OCI-LY7 (cell line): ENCODE measurements around the gene KIAA0513. TPM values are rescaled to one million over a fixed set of nuclear protein-coding genes. Genes with fewer than 3 reads are reported as not detected.

Experiments
- BruUV-seq: library from RNA; stranded (reverse); fragments of 400-500 nt; replicated peaks from 2 replicates; lab custom pipeline; 2021; lab: Mats Ljungman, UMichigan
- CTCF ChIA-PET: fragments of 300-600 bp; sonication (Branson Sonifier 250); formaldehyde crosslinking; loops from one replicate; lab custom pipeline; 2022; ENCODE audit warnings: antibody characterized with exemption; ENCODE audit not compliant: unreplicated experiment; lab: Charles Lee
- POLR2A ChIA-PET: fragments of 300-600 bp; sonication (Branson Sonifier 250); formaldehyde crosslinking; loops from one replicate; lab custom pipeline; 2022; ENCODE audit warnings: antibody characterized with exemption; lab: Charles Lee
- DNase-seq: peaks from one replicate; pipeline ENCODE4 v3.0.0-alpha.2; 2015; ENCODE audit warnings: low spot score
- H2AFZ ChIP-seq: fragments of 200-600 bp; sonication (generic), shearing (Covaris generic); 2 replicates; pipeline ENCODE4 v1.6.1; 2014; ENCODE audit warnings: mild to moderate bottlenecking, antibody characterized with exemption, low read length, moderate library complexity
- H3K27ac ChIP-seq: fragments of 200-600 bp; sonication (generic); 2 replicates; pipeline ENCODE4 v1.5.1; 2014; ENCODE audit warnings: mixed run types, low read depth, mild to moderate bottlenecking, moderate library complexity, low read length, inconsistent platforms; ENCODE audit not compliant: poor library complexity, severe bottlenecking
- H3K36me3 ChIP-seq: fragments of 200-600 bp; sonication (generic); 2 replicates; pipeline ENCODE4 v1.6.1; 2014; ENCODE audit warnings: mild to moderate bottlenecking, antibody characterized with exemption, low read length, moderate library complexity, mixed read lengths; ENCODE audit not compliant: insufficient read depth
- H3K4me1 ChIP-seq: fragments of 200-600 bp; sonication (generic); 2 replicates; pipeline ENCODE4 v1.5.1; 2014; ENCODE audit warnings: mild to moderate bottlenecking, low read length; ENCODE audit not compliant: insufficient read depth, poor library complexity, severe bottlenecking
- H3K4me2 ChIP-seq: fragments of 200-600 bp; sonication (generic); 2 replicates; pipeline ENCODE4 v1.6.1; 2014; ENCODE audit warnings: mild to moderate bottlenecking, low read length
- H3K4me3 ChIP-seq: fragments of 200-600 bp; sonication (generic); 2 replicates; pipeline ENCODE4 v1.5.1; 2014; ENCODE audit warnings: mild to moderate bottlenecking, low read depth, low read length; ENCODE audit not compliant: poor library complexity, severe bottlenecking
- H3K79me2 ChIP-seq: fragments of 200-600 bp; sonication (generic); 2 replicates; pipeline ENCODE4 v1.6.1; 2016; ENCODE audit warnings: low read depth, mild to moderate bottlenecking, low read length, moderate library complexity, mixed read lengths; ENCODE audit not compliant: insufficient read depth
- H3K9me2 ChIP-seq: fragments of 200-600 bp; sonication (generic); 2 replicates; pipeline ENCODE4 v1.6.1; 2016; ENCODE audit warnings: mild to moderate bottlenecking, low read length, mixed read lengths; ENCODE audit not compliant: insufficient read depth
- H3K9me3 ChIP-seq: fragments of 200-600 bp; sonication (generic); 2 replicates; pipeline ENCODE4 v1.6.1; 2014; ENCODE audit warnings: mild to moderate bottlenecking, mixed run types, low read length, mixed read lengths
- H4K20me1 ChIP-seq: fragments of 200-600 bp; sonication (generic); 2 replicates; pipeline ENCODE4 v1.6.1; 2014; ENCODE audit warnings: mild to moderate bottlenecking, antibody characterized with exemption, low read length, moderate library complexity, mixed read lengths; ENCODE audit not compliant: insufficient read depth
- CTCF ChIP-seq: fragments of 200-600 bp; sonication (generic); conservative IDR thresholded peaks from 2 replicates; pipeline ENCODE4 v1.5.1; 2014; ENCODE audit warnings: mild to moderate bottlenecking, antibody characterized with exemption, low read length, moderate library complexity, mixed read lengths
- EZH2phosphoT487 ChIP-seq: fragments of 200-600 bp; sonication (generic); IDR thresholded peaks from 2 replicates; pipeline ENCODE4 v1.6.1; 2018; ENCODE audit warnings: low read depth, borderline replicate concordance, mild to moderate bottlenecking, mixed run types, antibody characterized with exemption, low read length, moderate library complexity, mixed read lengths
- intact Hi-C: fragments of 100-400 bp; cut with micrococcal nuclease; formaldehyde crosslinking; loops from one replicate; pipeline ENCODE4 v1.10.0; 2022; ENCODE audit not compliant: unreplicated experiment
- total RNA-seq, 2 experiments: library from RNA; depleted of rRNA in 1 of 2; stranded (reverse); fragments of >200 nt in 1 of 2; shearing (Covaris generic) in 1 of 2; gene quantifications; 2 replicates each; pipeline ENCODE4 v1.2.3, GENCODE V29; 2014 to 2022

Gene KIAA0513
- total RNA-seq, 2 experiments from 2014 or later, result 0.88 to 4.8 TPM

GRCh38 chr16:85077039-85077438, 49.4 kb downstream of the KIAA0513 start:
- Histone ChIP-seq H3K4me2 (no peak overlapping the region), H3K9me3 (no peaks in the 10 kb centered on the region), H3K79me2 (no peaks in the 10 kb centered on the region), H3K9me2 (no peaks in the 10 kb centered on the region), H2AFZ (no peak overlapping the region), H3K4me1 (no peaks in the 10 kb centered on the region), H3K4me3 (no peak overlapping the region), H3K27ac (no peak overlapping the region), H4K20me1 (no peaks in the 10 kb centered on the region), H3K36me3 (no peaks in the 10 kb centered on the region)
- TF ChIP-seq EZH2phosphoT487 (no peak), CTCF (no peak)
- POLR2A ChIA-PET, result no interaction called here
- no TSS peak for BruUV-seq
- no peak for DNase-seq
- intact Hi-C loops, result no loop called here
- CTCF ChIA-PET, result no interaction called here

GRCh38 chr16:85077576-85078125, 50.1 kb downstream of the KIAA0513 start:
- Histone ChIP-seq H2AFZ (no peak overlapping the region), H3K9me3 (no peaks in the 10 kb centered on the region), H3K4me1 (peaks cover 3% of the 10 kb centered on the region), H3K27ac (no peak overlapping the region), H3K4me2 (no peak overlapping the region), H3K79me2 (no peaks in the 10 kb centered on the region), H3K9me2 (no peaks in the 10 kb centered on the region), H3K4me3 (no peak overlapping the region), H4K20me1 (no peaks in the 10 kb centered on the region), H3K36me3 (no peaks in the 10 kb centered on the region)
- BruUV-seq, result no TSS peak
- DNase-seq, result no peak
- ChIA-PET CTCF (no interaction called here), POLR2A (no interaction called here)
- intact Hi-C loops, result no loop called here
- no peak for TF ChIP-seq EZH2phosphoT487
- TF ChIP-seq CTCF, result no peak

- Histone ChIP-seq H3K27ac (no peak overlapping the region), H3K4me2 (no peak overlapping the region), H3K9me2 (no peaks in the 10 kb centered on the region), H4K20me1 (no peaks in the 10 kb centered on the region), H3K4me3 (no peak overlapping the region), H3K4me1 (peaks cover 9% of the 10 kb centered on the region), H3K9me3 (no peaks in the 10 kb centered on the region), H3K79me2 (no peaks in the 10 kb centered on the region), H3K36me3 (no peaks in the 10 kb centered on the region), H2AFZ (no peak overlapping the region)
- TF ChIP-seq CTCF (no peak), EZH2phosphoT487 (no peak)
- POLR2A ChIA-PET, result no interaction called here
- CTCF ChIA-PET, result no interaction called here
- BruUV-seq, result no TSS peak
- intact Hi-C loops, result no loop called here
- no peak for DNase-seq
Observed at GRCh38 chr16:85078226-85078625, 50.6 kb downstream of the KIAA0513 start.
